Mesothelial cell of epicardium (in vitro differentiated cells): ENCODE data around the gene PODXL2. TPM values are rescaled to one million over a fixed set of nuclear protein-coding genes. Genes with fewer than 3 reads are reported as not detected.

Source experiments
- DNase-seq, 2 experiments: peaks; one replicate each; pipeline ENCODE4 v3.0.0; 2021; ENCODE audit warnings: low spot score in 2 of 2; ENCODE audit not compliant: unreplicated experiment in 2 of 2
- H3K27ac Mint-ChIP-seq: 2 replicates; pipeline ENCODE4 v1.8.0; 2021; ENCODE audit warnings: mixed read lengths
- H3K27me3 Mint-ChIP-seq: 2 replicates; pipeline ENCODE4 v1.8.0; 2021; ENCODE audit warnings: low read depth, mixed read lengths
- H3K36me3 Mint-ChIP-seq: 2 replicates; pipeline ENCODE4 v1.8.0; 2021; ENCODE audit warnings: mixed read lengths
- H3K4me1 Mint-ChIP-seq: 2 replicates; pipeline ENCODE4 v1.8.0; 2021; ENCODE audit warnings: mixed read lengths
- H3K4me3 Mint-ChIP-seq: 2 replicates; pipeline ENCODE4 v1.8.0; 2021; ENCODE audit warnings: mild to moderate bottlenecking, moderate library complexity, mixed read lengths
- H3K9me3 Mint-ChIP-seq: 2 replicates; pipeline ENCODE4 v1.8.0; 2021; ENCODE audit warnings: mixed read lengths
- total RNA-seq: library from RNA; stranded (reverse); gene quantifications from 3 replicates; pipeline ENCODE4 v1.2.1, GENCODE V29; 2021
- TF ChIP-seq, protein P1 (sequence below): fragments of 200-600 bp; sonication (generic); IDR thresholded peaks from one replicate; pipeline ENCODE4 v1.5.0; 2021; ENCODE audit warnings: antibody characterized with exemption; ENCODE audit not compliant: unreplicated experiment

The PODXL2 gene
- total RNA-seq, 1 donor from 2014 or later: 25.5 TPM

DNA sequence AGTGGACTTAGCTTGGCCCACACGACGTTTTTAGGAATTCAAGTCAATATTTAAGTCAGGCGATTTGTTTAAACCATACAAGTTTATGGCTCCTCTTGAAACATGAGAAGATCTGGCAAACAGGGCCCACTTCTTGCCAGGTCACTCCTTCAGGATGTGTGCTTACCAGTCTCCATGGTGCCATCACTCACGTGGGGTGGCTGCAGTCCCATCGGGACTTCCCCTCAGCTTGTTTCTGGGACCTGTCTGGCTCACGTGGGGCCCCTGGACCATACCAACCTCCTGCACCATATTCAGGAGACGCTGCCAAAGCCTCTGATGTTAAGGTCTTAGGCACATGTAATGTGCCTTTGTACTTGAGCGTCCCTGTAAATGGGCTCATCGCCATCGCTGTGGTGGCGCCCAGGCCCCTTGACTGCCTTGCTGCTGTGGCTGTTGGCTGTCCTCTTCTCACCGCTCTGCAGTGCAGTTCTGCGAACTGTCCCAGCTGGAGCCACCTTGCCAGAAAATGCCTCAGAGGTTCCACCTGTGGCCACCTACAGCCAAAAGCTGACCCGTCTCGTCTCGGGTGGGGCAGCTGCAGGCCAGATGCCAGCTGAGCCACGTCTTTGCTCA lies 21.9 kb upstream of the PODXL2 start:
- Mint-ChIP-seq H3K9me3 (no peaks in the 10 kb centered on the region), H3K4me3 (no peak overlapping the region), H3K27ac (no peak overlapping the region), H3K36me3 (peaks cover 46% of the 10 kb centered on the region), H3K27me3 (no peaks in the 10 kb centered on the region), H3K4me1 (peaks cover 1% of the 10 kb centered on the region)
- TF ChIP-seq, protein P1, sequence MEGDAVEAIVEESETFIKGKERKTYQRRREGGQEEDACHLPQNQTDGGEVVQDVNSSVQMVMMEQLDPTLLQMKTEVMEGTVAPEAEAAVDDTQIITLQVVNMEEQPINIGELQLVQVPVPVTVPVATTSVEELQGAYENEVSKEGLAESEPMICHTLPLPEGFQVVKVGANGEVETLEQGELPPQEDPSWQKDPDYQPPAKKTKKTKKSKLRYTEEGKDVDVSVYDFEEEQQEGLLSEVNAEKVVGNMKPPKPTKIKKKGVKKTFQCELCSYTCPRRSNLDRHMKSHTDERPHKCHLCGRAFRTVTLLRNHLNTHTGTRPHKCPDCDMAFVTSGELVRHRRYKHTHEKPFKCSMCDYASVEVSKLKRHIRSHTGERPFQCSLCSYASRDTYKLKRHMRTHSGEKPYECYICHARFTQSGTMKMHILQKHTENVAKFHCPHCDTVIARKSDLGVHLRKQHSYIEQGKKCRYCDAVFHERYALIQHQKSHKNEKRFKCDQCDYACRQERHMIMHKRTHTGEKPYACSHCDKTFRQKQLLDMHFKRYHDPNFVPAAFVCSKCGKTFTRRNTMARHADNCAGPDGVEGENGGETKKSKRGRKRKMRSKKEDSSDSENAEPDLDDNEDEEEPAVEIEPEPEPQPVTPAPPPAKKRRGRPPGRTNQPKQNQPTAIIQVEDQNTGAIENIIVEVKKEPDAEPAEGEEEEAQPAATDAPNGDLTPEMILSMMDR: no peak
- no peak for DNase-seq

GRCh38 chr3:127607675-127608361 lies 21.2 kb upstream of the PODXL2 start:
- TF ChIP-seq, protein P1: no peak
- Mint-ChIP-seq H3K4me1 (no peaks in the 10 kb centered on the region), H3K4me3 (no peak overlapping the region), H3K27ac (no peak overlapping the region), H3K27me3 (no peaks in the 10 kb centered on the region), H3K9me3 (no peaks in the 10 kb centered on the region), H3K36me3 (peaks cover 44% of the 10 kb centered on the region)
- DNase-seq: no peak

DNA sequence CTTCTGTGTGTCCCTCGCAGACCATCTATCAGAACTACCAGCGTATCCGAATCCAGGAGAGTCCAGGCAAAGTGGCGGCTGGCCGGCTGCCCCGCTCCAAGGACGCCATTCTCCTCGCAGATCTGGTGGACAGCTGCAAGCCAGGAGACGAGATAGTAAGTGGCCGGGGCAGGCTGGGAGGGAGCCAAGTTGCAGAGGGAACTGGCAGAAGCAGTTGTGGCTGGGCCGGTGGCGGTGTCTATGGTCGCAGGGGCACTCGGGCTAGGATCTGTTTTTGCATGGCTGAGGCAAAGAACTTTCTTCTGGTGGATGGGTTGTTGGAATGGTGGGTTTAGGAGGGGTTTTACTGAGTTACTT lies 20.6 kb upstream of the PODXL2 start:
- Mint-ChIP-seq H3K9me3 (no peaks in the 10 kb centered on the region), H3K27ac (no peak overlapping the region), H3K4me1 (no peaks in the 10 kb centered on the region), H3K27me3 (no peaks in the 10 kb centered on the region), H3K36me3 (peaks cover 44% of the 10 kb centered on the region), H3K4me3 (no peak overlapping the region)
- DNase-seq: no peak
- TF ChIP-seq, protein P1: no peak

DNA sequence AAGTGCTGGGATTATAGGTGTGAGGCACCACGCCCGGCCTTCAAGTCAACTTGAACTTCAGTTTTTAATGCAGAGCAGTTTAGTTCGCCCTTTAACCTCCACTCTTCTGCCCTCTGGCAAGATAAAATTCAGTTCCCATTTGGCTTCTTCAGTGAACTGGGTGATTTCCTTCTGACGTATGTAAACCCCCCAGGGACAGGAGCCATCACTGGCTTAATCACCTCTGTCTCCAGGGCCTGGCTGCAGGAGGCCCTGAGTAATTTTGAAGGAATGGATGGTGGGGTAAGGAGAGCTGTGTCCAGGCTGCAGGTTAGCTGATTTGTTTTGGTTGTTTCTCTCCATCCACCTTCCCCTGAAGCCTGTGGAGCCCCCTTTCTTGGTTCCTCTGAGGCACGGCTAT lies 18.9 kb upstream of the PODXL2 start:
- no peak overlapping the region for H3K4me3 Mint-ChIP-seq
- peaks cover 42% of the 10 kb centered on the region for H3K36me3 Mint-ChIP-seq
- no peaks in the 10 kb centered on the region for H3K4me1 Mint-ChIP-seq
- DNase-seq: no peak
- no peaks in the 10 kb centered on the region for H3K9me3 Mint-ChIP-seq
- H3K27me3 Mint-ChIP-seq: no peaks in the 10 kb centered on the region
- TF ChIP-seq, protein P1: no peak
- no peak overlapping the region for H3K27ac Mint-ChIP-seq

DNA sequence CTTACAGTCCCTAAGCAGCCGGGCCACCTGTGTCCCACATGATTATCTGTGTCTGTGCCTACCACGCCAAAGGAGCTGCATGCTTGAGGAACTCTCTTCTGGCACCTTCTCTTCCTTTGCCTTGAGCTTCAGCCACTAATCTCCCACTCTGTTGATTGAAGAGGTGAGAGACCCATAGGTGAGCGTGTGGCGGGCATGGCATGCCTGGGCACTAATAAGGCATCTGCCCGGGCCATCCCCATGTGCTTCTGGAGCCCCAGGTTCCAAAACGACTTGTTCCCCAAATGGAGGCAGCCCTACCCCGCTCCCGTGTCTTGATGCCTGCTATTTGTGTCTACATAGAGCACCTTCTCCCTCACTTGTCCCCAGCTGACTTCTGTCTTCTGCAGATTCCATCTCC lies 17.7 kb upstream of the PODXL2 start:
- Mint-ChIP-seq H3K9me3 (no peaks in the 10 kb centered on the region), H3K27me3 (no peaks in the 10 kb centered on the region), H3K27ac (no peak overlapping the region), H3K36me3 (peaks cover 50% of the 10 kb centered on the region), H3K4me3 (no peak overlapping the region), H3K4me1 (no peaks in the 10 kb centered on the region)
- TF ChIP-seq, protein P1: no peak
- DNase-seq: no peak
